PC-9 (cell line): ENCODE measurements around the gene BBX. TPM values are rescaled to one million over a fixed set of nuclear protein-coding genes. Genes with fewer than 3 reads are reported as not detected.

Source experiments
- BruUV-seq: library from RNA; stranded (reverse); fragments of 400-500 nt; replicated peaks from 2 replicates; lab custom pipeline; 2021; lab: Mats Ljungman, UMichigan
- CTCF ChIA-PET: fragments of 300-600 bp; sonication (Branson Sonifier 250); formaldehyde crosslinking; loops from one replicate; lab custom pipeline; 2022; ENCODE audit warnings: antibody characterized with exemption; lab: Charles Lee
- POLR2A ChIA-PET: fragments of 300-600 bp; sonication (Branson Sonifier 250); formaldehyde crosslinking; loops from one replicate; lab custom pipeline; 2022; ENCODE audit warnings: antibody characterized with exemption; ENCODE audit not compliant: unreplicated experiment; lab: Charles Lee
- DNase-seq, 2 experiments: peaks; one replicate each; pipeline versions ENCODE4 v3.0.0 to v3.0.0-alpha.2; 2015 to 2022; ENCODE audit warnings: mixed read lengths in 1 of 2
- H2AFZ ChIP-seq: fragments of 200-600 bp; sonication (generic); 2 replicates; pipeline ENCODE4 v1.8.1; 2017; ENCODE audit warnings: antibody characterized with exemption
- H3F3A ChIP-seq: fragments of 200-600 bp; sonication (generic); 2 replicates; pipeline ENCODE4 v1.8.1; 2017; ENCODE audit warnings: antibody characterized with exemption, mild to moderate bottlenecking, low read depth; ENCODE audit not compliant: insufficient read depth
- H3K27ac ChIP-seq: fragments of 200-600 bp; sonication (generic); 2 replicates; pipeline ENCODE4 v1.6.1; 2016; ENCODE audit warnings: mixed run types
- H3K27me3 ChIP-seq: fragments of 200-600 bp; sonication (generic); 2 replicates; pipeline ENCODE4 v1.6.1; 2016; ENCODE audit warnings: low read depth, mixed run types; ENCODE audit not compliant: insufficient read depth
- H3K36me3 ChIP-seq: fragments of 200-600 bp; sonication (generic); 2 replicates; pipeline ENCODE4 v1.6.1; 2016; ENCODE audit warnings: low read depth, mixed run types
- H3K4me1 ChIP-seq: fragments of 200-600 bp; sonication (generic); replicated peaks from 2 replicates; pipeline ENCODE4 v1.6.1; 2016; ENCODE audit warnings: mixed run types; ENCODE audit not compliant: insufficient read depth
- H3K4me2 ChIP-seq: fragments of 200-600 bp; sonication (generic); 2 replicates; pipeline ENCODE4 v1.6.1; 2017; ENCODE audit warnings: mixed run types
- H3K4me3 ChIP-seq: fragments of 200-600 bp; sonication (generic); 2 replicates; pipeline ENCODE4 v1.6.1; 2016; ENCODE audit warnings: mixed run types
- H3K79me2 ChIP-seq: fragments of 200-600 bp; sonication (generic); 2 replicates; pipeline ENCODE4 v1.6.1; 2017; ENCODE audit warnings: low read depth, mixed run types
- H3K9me2 ChIP-seq: fragments of 200-600 bp; sonication (generic); 2 replicates; pipeline ENCODE4 v1.8.1; 2017; ENCODE audit warnings: mild to moderate bottlenecking; ENCODE audit not compliant: insufficient read depth
- H3K9me3 ChIP-seq: fragments of 200-600 bp; sonication (generic); 2 replicates; pipeline ENCODE4 v1.8.1; 2016; ENCODE audit warnings: low read depth; ENCODE audit not compliant: insufficient read depth
- H4K20me1 ChIP-seq: fragments of 200-600 bp; sonication (generic); 2 replicates; pipeline ENCODE4 v1.8.1; 2017; ENCODE audit not compliant: insufficient read depth
- EZH2 ChIP-seq: fragments of 200-600 bp; sonication (generic); IDR thresholded peaks from 2 replicates; pipeline ENCODE4 v1.8.0; 2017; ENCODE audit warnings: antibody characterized with exemption, low read depth
- intact Hi-C: fragments of 100-400 bp; cut with micrococcal nuclease; formaldehyde crosslinking; loops from one replicate; pipeline ENCODE4 v1.10.0; 2022; ENCODE audit not compliant: unreplicated experiment
- total RNA-seq: library from RNA; stranded (reverse); gene quantifications from 2 replicates; pipeline ENCODE4 v1.2.3, GENCODE V29; 2021
- TF ChIP-seq, protein P1 (sequence below): fragments of 200-600 bp; sonication (generic); conservative IDR thresholded peaks from 2 replicates; pipeline ENCODE4 v1.6.1; 2017; ENCODE audit warnings: mixed run types, antibody characterized with exemption, mild to moderate bottlenecking, moderate library complexity

BBX gene
- total RNA-seq, 1 experiment from 2014 or later, result 91.7 TPM

DNA sequence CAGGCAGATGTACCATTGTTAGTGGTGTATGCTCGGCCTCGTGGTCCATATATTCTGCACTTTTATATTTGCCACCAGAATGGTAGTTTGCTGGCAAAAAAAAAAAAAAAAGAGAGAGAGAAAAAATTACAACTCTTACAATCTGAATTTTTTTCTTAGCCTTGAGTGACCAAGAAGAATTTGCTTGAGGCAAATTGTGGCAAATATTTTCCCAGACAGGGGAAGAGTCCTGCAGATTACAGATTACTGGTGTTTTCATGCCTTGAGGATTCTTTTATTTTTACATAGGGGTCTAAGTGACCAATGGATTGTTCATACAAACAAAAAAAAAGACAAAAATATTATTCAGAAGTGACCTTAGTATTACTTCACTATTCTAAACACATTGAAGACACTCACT lies 283.3 kb downstream of the BBX start:
- Histone ChIP-seq H3K4me1 (no peaks in the 10 kb centered on the region), H3K9me3 (no peaks in the 10 kb centered on the region), H3K79me2 (no peaks in the 10 kb centered on the region), H3K4me3 (no peak overlapping the region), H3F3A (no peaks in the 10 kb centered on the region), H3K27ac (no peak overlapping the region), H3K4me2 (no peak overlapping the region), H3K36me3 (peaks cover 31% of the 10 kb centered on the region), H4K20me1 (no peaks in the 10 kb centered on the region), H3K27me3 (no peaks in the 10 kb centered on the region), H3K9me2 (no peaks in the 10 kb centered on the region), H2AFZ (no peak overlapping the region)
- TF ChIP-seq, protein P1, sequence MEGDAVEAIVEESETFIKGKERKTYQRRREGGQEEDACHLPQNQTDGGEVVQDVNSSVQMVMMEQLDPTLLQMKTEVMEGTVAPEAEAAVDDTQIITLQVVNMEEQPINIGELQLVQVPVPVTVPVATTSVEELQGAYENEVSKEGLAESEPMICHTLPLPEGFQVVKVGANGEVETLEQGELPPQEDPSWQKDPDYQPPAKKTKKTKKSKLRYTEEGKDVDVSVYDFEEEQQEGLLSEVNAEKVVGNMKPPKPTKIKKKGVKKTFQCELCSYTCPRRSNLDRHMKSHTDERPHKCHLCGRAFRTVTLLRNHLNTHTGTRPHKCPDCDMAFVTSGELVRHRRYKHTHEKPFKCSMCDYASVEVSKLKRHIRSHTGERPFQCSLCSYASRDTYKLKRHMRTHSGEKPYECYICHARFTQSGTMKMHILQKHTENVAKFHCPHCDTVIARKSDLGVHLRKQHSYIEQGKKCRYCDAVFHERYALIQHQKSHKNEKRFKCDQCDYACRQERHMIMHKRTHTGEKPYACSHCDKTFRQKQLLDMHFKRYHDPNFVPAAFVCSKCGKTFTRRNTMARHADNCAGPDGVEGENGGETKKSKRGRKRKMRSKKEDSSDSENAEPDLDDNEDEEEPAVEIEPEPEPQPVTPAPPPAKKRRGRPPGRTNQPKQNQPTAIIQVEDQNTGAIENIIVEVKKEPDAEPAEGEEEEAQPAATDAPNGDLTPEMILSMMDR, result no peak
- TF ChIP-seq EZH2, result no peak
- CTCF ChIA-PET, result no interaction called here
- POLR2A ChIA-PET, result no interaction called here
- no TSS peak for BruUV-seq
- DNase-seq, result no peak
- intact Hi-C loops, result no loop called here

DNA sequence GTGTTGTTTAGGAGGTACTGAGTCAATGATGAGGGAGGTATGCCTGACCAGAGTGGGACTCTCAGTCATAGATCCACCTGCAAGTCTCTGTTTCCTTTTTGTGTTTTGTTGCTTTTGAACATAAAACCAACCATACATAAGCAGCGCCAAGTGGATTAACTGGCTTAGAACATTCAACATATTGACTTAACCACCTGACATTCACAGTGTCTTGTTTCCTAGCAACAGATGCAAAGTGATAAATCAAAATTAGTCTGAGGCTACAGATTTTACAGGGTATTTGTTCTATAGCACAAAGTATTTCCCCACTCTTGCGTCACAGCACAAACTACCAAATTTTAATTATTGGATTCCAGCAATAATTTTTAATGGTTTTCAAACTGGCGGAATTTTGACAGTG lies 283.8 kb downstream of the BBX start:
- intact Hi-C loops, result no loop called here
- Histone ChIP-seq H3K4me2 (no peak overlapping the region), H3K9me3 (no peaks in the 10 kb centered on the region), H3K27me3 (no peaks in the 10 kb centered on the region), H3K9me2 (no peaks in the 10 kb centered on the region), H3K79me2 (no peaks in the 10 kb centered on the region), H4K20me1 (no peaks in the 10 kb centered on the region), H3K27ac (no peak overlapping the region), H3K4me1 (no peaks in the 10 kb centered on the region), H3K36me3 (peaks cover 26% of the 10 kb centered on the region), H2AFZ (no peak overlapping the region), H3K4me3 (no peak overlapping the region), H3F3A (no peaks in the 10 kb centered on the region)
- no peak for TF ChIP-seq EZH2
- TF ChIP-seq, protein P1, result no peak
- CTCF ChIA-PET, result interaction anchor here (0.7 kb wide), 1 partner anchor 122 kb away, joined by 5 read pairs; no protein-coding TSS in a partner anchor
- no TSS peak for BruUV-seq
- POLR2A ChIA-PET, result no interaction called here
- DNase-seq, result no peak

DNA sequence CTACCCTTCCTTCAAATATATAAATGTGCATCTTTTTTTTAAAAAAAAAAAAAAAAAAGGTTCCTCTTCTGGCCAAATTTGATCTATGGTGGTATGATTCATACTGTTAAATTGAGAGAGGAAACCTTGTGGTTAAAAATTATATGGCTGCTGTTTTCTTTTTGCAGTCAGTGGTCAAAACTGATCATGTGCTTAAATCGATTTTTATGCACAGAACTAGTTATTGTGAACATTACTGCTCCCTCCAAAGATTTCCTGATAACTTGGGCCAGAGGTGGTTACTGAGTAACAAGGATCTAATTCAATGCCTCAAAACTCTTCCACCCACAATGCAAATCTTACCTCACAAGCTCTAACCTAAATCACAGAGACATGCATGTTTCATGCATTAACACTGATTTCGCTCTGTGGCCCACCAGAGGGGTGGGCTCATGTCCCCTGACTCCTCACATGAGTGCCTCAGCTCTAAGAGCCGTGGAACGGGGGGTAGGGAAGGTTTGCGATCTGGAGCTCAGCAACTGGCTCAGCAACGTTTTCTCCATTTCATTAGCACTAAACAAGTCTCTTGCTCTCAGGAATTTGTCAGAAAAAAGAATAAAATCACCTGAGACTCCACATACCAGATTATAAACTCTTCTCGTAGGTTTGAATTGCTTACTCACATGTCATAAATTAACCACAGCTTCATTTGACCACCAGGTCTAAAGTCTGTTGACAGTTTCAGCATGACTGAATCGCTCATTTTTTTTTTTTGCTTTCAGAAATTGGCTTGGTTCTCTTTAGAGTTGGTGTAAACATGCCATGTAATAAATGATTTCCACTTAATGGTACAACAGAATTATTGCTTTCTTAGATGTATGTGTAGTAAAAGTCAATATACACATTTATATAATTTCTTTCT lies 287.7 kb downstream of the BBX start:
- TF ChIP-seq, protein P1, result no peak
- TF ChIP-seq EZH2, result no peak
- Histone ChIP-seq H3K79me2 (no peaks in the 10 kb centered on the region), H3K9me2 (no peaks in the 10 kb centered on the region), H3K4me1 (no peaks in the 10 kb centered on the region), H3K27me3 (no peaks in the 10 kb centered on the region), H3F3A (no peaks in the 10 kb centered on the region), H3K4me3 (no peak overlapping the region), H3K9me3 (no peaks in the 10 kb centered on the region), H3K4me2 (no peak overlapping the region), H4K20me1 (no peaks in the 10 kb centered on the region), H2AFZ (no peak overlapping the region), H3K36me3 (peaks cover 6% of the 10 kb centered on the region; the same call in 1 of the 2 replicates), H3K27ac (no peak overlapping the region)
- POLR2A ChIA-PET, result no interaction called here
- no peak for DNase-seq
- BruUV-seq, result no TSS peak
- intact Hi-C loops, result no loop called here
- CTCF ChIA-PET, result interaction anchor here (0.7 kb wide), 1 partner anchor 47 kb away, joined by 4 read pairs; no protein-coding TSS in a partner anchor
